Astrocyte (in vitro differentiated cells and primary cell): ENCODE results near the gene CORO2B. TPM values are rescaled to one million over a fixed set of nuclear protein-coding genes. Genes with fewer than 3 reads are reported as not detected.

ENCODE experiments used
- DNase-seq: peaks from one replicate; pipeline ENCODE4 v3.0.0-alpha.2; 2010; ENCODE audit warnings: low read depth
- FAIRE-seq: peaks from 2 replicates; lab custom pipeline; 2011; peaks lifted over from hg19 to GRCh38; lab: Jason Lieb, UNC
- H2AFZ ChIP-seq: 2 replicates; pipeline ENCODE4 v1.6.0; 2012; ENCODE audit warnings: low read depth, low read length, inconsistent platforms
- H3K27ac ChIP-seq: 2 replicates; pipeline ENCODE4 v1.5.1; 2011; ENCODE audit warnings: low read depth, low read length, inconsistent platforms
- H3K27me3 ChIP-seq: 2 replicates; pipeline ENCODE4 v1.6.0; 2011; ENCODE audit warnings: low read length, inconsistent platforms; ENCODE audit not compliant: insufficient read depth
- H3K36me3 ChIP-seq: 2 replicates; pipeline ENCODE4 v1.5.1; 2011; ENCODE audit warnings: low read length, inconsistent platforms; ENCODE audit not compliant: insufficient read depth
- H3K4me1 ChIP-seq: 2 replicates; pipeline ENCODE4 v1.5.1; 2011; ENCODE audit warnings: low read length, inconsistent platforms; ENCODE audit not compliant: insufficient read depth
- H3K4me2 ChIP-seq: 2 replicates; pipeline ENCODE4 v1.6.0; 2012; ENCODE audit warnings: low read length, inconsistent platforms
- H3K4me3 ChIP-seq: 2 replicates; pipeline ENCODE4 v1.5.1; 2011; ENCODE audit warnings: low read depth, mild to moderate bottlenecking, low read length, inconsistent platforms; ENCODE audit not compliant: insufficient read depth
- H3K79me2 ChIP-seq: 2 replicates; pipeline ENCODE4 v1.6.0; 2012; ENCODE audit warnings: mild to moderate bottlenecking, low read length, inconsistent platforms; ENCODE audit not compliant: insufficient read depth
- H3K9ac ChIP-seq: 2 replicates; pipeline ENCODE4 v1.6.0; 2012; ENCODE audit warnings: mild to moderate bottlenecking, low read length, inconsistent platforms
- H3K9me3 ChIP-seq: 2 replicates; pipeline ENCODE4 v1.5.1; 2012; ENCODE audit warnings: low read depth, mild to moderate bottlenecking, low read length, inconsistent platforms; ENCODE audit not compliant: insufficient read depth
- H4K20me1 ChIP-seq: 2 replicates; pipeline ENCODE4 v1.6.0; 2012; ENCODE audit warnings: low read length, inconsistent platforms; ENCODE audit not compliant: insufficient read depth
- H3K27ac Mint-ChIP-seq: one replicate; pipeline ENCODE4 v1.8.0; 2021; ENCODE audit warnings: mild to moderate bottlenecking, mixed read lengths; ENCODE audit not compliant: unreplicated experiment
- H3K27me3 Mint-ChIP-seq: one replicate; pipeline ENCODE4 v1.8.0; 2021; ENCODE audit warnings: low read depth, mixed read lengths; ENCODE audit not compliant: unreplicated experiment
- H3K36me3 Mint-ChIP-seq: one replicate; pipeline ENCODE4 v1.8.0; 2021; ENCODE audit warnings: low read depth, mixed read lengths; ENCODE audit not compliant: unreplicated experiment
- H3K4me1 Mint-ChIP-seq: one replicate; pipeline ENCODE4 v1.8.0; 2021; ENCODE audit warnings: low read depth, mixed read lengths; ENCODE audit not compliant: unreplicated experiment
- H3K4me3 Mint-ChIP-seq: one replicate; pipeline ENCODE4 v1.8.0; 2021; ENCODE audit warnings: mild to moderate bottlenecking, moderate library complexity, mixed read lengths; ENCODE audit not compliant: unreplicated experiment
- H3K9me3 Mint-ChIP-seq: one replicate; pipeline ENCODE4 v1.8.0; 2021; ENCODE audit warnings: mild to moderate bottlenecking, mixed read lengths; ENCODE audit not compliant: unreplicated experiment
- EZH2 ChIP-seq: IDR thresholded peaks from 2 replicates; pipeline ENCODE4 v1.6.1; 2012; ENCODE audit warnings: mild to moderate bottlenecking, low read length, inconsistent platforms; ENCODE audit not compliant: insufficient read depth
- total RNA-seq: library from RNA; stranded (reverse); gene quantifications from 2 replicates; pipeline ENCODE4 v1.2.1, GENCODE V29; 2021
- TF ChIP-seq, protein P1 (sequence below): IDR thresholded peaks from 2 replicates; pipeline ENCODE4 v1.5.1; 2011; ENCODE audit warnings: low read depth, mild to moderate bottlenecking, inconsistent platforms, low read length, moderate library complexity; ENCODE audit not compliant: insufficient read depth

CORO2B gene
- total RNA-seq, 1 donor from 2014 or later, result 7.4 TPM

DNA sequence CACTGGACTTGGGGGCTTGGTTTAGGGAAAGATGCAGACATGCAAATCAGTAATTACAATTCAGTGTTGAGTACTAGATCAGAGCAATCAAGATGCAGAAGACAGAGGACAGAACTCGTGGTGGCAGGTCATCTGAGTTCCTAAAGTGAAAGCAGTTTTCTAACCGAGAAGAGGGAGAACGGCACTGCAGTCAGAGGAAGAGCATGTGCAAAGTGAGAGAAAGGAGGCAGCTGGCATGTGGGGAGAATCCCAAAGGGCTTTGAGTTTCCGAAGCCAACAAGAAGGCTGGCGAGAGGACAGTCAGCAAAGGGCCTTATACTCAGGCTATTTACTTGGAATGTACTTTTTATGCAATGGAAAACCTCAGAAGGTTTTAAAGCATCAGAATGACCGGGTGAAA is 154.9 kb downstream of the CORO2B start:
- no peaks in the 10 kb centered on the region for H3K36me3 ChIP-seq
- TF ChIP-seq EZH2, result no peak
- TF ChIP-seq, protein P1, sequence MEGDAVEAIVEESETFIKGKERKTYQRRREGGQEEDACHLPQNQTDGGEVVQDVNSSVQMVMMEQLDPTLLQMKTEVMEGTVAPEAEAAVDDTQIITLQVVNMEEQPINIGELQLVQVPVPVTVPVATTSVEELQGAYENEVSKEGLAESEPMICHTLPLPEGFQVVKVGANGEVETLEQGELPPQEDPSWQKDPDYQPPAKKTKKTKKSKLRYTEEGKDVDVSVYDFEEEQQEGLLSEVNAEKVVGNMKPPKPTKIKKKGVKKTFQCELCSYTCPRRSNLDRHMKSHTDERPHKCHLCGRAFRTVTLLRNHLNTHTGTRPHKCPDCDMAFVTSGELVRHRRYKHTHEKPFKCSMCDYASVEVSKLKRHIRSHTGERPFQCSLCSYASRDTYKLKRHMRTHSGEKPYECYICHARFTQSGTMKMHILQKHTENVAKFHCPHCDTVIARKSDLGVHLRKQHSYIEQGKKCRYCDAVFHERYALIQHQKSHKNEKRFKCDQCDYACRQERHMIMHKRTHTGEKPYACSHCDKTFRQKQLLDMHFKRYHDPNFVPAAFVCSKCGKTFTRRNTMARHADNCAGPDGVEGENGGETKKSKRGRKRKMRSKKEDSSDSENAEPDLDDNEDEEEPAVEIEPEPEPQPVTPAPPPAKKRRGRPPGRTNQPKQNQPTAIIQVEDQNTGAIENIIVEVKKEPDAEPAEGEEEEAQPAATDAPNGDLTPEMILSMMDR, result no peak
- H3K9ac ChIP-seq, result no peak overlapping the region
- Mint-ChIP-seq H3K36me3 (peaks cover 2% of the 10 kb centered on the region), H3K27me3 (peaks cover 17% of the 10 kb centered on the region), H3K27ac (no peak overlapping the region), H3K4me1 (peaks cover 6% of the 10 kb centered on the region), H3K9me3 (no peaks in the 10 kb centered on the region), H3K4me3 (no peak overlapping the region)
- H3K4me1 ChIP-seq, result peaks cover 9% of the 10 kb centered on the region
- no peaks in the 10 kb centered on the region for H4K20me1 ChIP-seq
- H2AFZ ChIP-seq, result no peak overlapping the region
- no peaks in the 10 kb centered on the region for H3K27me3 ChIP-seq
- DNase-seq (no peak), FAIRE-seq (no peak)
- H3K4me3 ChIP-seq, result no peak overlapping the region
- H3K9me3 ChIP-seq, result no peaks in the 10 kb centered on the region
- no peak overlapping the region for H3K27ac ChIP-seq
- no peak overlapping the region for H3K4me2 ChIP-seq
- no peaks in the 10 kb centered on the region for H3K79me2 ChIP-seq

DNA sequence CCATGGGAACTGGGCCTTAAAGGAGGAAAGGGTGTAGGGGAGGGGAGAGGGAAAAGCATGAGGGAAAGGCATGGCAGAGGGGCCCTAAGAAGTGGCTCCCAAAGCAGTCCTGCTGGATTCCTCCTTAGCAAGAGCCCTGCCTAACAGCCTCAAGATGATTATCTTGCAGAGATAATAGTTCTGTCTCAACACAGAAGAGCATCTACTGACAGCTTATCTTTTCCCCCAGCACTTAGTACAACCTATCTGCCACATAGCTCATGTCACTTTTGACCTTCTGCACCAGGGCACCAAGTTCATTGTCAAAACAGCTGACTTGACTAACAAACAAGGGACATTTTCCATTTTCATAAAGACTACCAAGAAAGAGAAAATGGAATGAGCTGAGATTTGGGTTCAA is 155.6 kb downstream of the CORO2B start:
- Histone ChIP-seq H3K9me3 (no peaks in the 10 kb centered on the region), H3K9ac (no peak overlapping the region), H3K4me3 (no peak overlapping the region), H3K4me2 (no peak overlapping the region), H2AFZ (no peak overlapping the region), H3K27ac (no peak overlapping the region), H3K4me1 (peaks cover 9% of the 10 kb centered on the region), H3K79me2 (no peaks in the 10 kb centered on the region), H4K20me1 (no peaks in the 10 kb centered on the region), H3K27me3 (no peaks in the 10 kb centered on the region), H3K36me3 (no peaks in the 10 kb centered on the region)
- Mint-ChIP-seq H3K36me3 (peaks cover 2% of the 10 kb centered on the region), H3K4me1 (peaks cover 6% of the 10 kb centered on the region), H3K9me3 (no peaks in the 10 kb centered on the region), H3K4me3 (no peak overlapping the region), H3K27me3 (peaks cover 17% of the 10 kb centered on the region), H3K27ac (no peak overlapping the region)
- no peak for FAIRE-seq
- TF ChIP-seq EZH2, result no peak
- TF ChIP-seq, protein P1, result no peak
- no peak for DNase-seq

DNA sequence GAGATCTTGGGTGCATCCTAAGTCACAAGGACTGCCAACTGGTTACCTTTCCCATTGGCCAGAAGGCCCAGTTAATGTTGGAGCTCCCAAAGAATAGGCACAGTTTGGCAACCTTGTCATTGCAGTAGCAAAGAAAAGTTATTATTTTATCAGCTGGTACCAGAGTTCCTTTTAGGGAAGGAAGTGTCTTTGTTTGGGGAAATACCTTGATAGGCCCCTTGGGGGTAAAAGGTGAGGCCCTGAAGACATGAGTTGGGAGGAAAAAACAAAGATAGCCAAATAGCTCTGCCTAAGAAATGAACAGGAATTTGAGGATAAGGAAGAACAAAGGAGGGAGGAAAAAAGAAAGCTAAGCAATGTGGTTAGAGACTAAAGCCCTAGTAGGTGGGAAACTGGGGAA is 156.1 kb downstream of the CORO2B start:
- peaks cover 2% of the 10 kb centered on the region for H3K36me3 Mint-ChIP-seq
- H3K27ac ChIP-seq, result no peak overlapping the region
- H4K20me1 ChIP-seq, result no peaks in the 10 kb centered on the region
- peaks cover 17% of the 10 kb centered on the region for H3K27me3 Mint-ChIP-seq
- no peaks in the 10 kb centered on the region for H3K9me3 Mint-ChIP-seq
- no peak for TF ChIP-seq EZH2
- TF ChIP-seq, protein P1, result no peak
- peaks cover 6% of the 10 kb centered on the region for H3K4me1 ChIP-seq
- no peaks in the 10 kb centered on the region for H3K27me3 ChIP-seq
- H3K4me1 Mint-ChIP-seq, result peaks cover 9% of the 10 kb centered on the region
- H3K9ac ChIP-seq, result no peak overlapping the region
- no peaks in the 10 kb centered on the region for H3K36me3 ChIP-seq
- no peak overlapping the region for H2AFZ ChIP-seq
- DNase-seq, result no peak
- H3K4me2 ChIP-seq, result no peak overlapping the region
- H3K4me3 Mint-ChIP-seq, result no peak overlapping the region
- no peak for FAIRE-seq
- H3K79me2 ChIP-seq, result no peaks in the 10 kb centered on the region
- H3K27ac Mint-ChIP-seq, result no peak overlapping the region
- H3K9me3 ChIP-seq, result no peaks in the 10 kb centered on the region
- H3K4me3 ChIP-seq, result no peak overlapping the region
